ENCODE measurements around the gene KIF26B.

DNA sequence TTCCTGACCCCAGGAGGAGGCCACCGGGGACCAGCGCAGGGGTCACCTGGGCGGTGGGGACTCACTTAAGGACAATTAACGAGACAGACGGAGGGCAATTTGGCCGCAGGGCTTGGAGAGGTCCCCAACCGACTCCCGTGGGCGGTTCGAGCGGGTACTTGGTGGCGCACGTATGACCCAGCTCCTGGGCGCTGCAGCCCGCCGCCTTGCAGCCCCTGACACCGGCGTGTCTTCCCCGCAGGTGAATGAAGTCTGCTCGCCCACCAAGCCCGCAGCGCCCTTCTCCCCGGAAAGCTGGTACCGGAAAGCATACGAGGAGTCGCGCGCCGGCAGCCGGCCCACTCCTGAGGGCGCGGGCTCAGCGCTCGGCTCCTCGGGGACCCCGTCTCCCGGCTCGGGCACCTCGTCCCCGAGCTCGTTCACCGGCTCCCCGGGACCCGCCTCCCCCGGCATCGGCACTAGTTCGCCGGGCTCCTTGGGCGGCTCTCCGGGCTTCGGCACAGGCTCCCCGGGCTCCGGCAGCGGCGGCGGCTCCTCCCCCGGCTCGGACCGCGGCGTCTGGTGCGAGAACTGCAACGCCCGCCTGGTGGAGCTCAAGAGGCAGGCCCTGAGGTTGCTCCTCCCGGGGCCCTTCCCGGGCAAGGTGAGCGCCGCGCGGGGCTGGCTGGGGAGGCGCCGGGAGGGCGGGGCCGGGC is 1.4 kb downstream of the KIF26B start:
- no peak for TF ChIP-seq POLR2A (IDR thresholded peaks at IDR 0.05; ENCODE audit: extremely low read depth, insufficient read length)
- TF ChIP-seq CTCF (IDR thresholded peaks at IDR 0.05; ENCODE audit: low read depth, low read length): peak; percentile 40
- TF ChIP-seq, protein P1, sequence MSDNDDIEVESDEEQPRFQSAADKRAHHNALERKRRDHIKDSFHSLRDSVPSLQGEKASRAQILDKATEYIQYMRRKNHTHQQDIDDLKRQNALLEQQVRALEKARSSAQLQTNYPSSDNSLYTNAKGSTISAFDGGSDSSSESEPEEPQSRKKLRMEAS (IDR thresholded peaks at IDR 0.05; ENCODE audit: low read depth, low read length): no peak
- no peak for TF ChIP-seq MYC (IDR thresholded peaks at IDR 0.05; ENCODE audit: low read depth, low read length)

All from NB4 (cell line).